NCI-H2227 treated with DMSO at 0.1 percent for 48 hours (cell line): ENCODE data around the gene KRT3.
"Not testable (repeated sequence)": the region's sequence is repeated elsewhere in the genome, so short reads cannot be mapped to it uniquely, and the experiment has no call there.

Experiments
- DNase-seq: peaks from one replicate; lab custom pipeline; 2025; lab: John Stamatoyannopoulos, UW

KRT3 gene

DNA sequence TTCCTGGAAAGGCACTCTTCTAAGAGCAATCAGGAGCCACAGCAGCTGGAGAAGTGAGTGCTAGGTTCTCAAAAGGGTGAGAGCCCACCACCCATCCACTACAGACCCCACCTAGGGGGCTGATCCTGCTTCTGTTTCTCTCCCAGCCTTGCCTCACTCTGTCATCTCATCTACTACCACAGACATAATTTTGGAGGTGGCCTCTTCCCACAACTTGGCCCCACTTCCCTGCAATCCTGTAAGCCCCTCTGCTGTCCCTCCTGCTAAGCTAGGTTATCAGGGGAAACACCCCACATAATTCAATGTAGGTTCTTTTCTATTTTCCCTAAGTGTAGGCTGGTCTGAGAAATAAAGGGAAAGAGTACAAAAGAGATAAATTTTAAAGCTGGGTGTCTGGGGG, 35.3 kb downstream of the KRT3 start:
- DNase-seq, result no peak

DNA sequence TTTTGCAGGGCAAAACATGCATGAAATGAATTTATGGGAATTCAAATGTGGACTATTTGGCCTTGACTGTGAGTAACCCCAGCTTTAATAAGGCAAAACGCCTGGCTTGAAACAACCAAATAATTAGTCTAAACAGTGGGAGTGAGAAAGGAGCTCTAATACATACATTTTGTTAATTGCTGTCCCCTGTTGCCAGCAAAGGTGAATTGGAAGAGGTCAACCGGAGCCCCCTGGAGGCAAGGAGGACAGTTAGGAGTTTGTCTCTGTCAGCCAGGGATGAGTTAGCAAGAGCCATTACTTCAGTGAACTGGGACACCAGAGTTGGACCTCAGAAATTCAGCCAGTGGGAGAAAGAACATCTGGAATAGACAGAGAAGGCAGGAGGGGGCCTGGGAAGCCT, 36.2 kb downstream of the KRT3 start:
- DNase-seq, result no peak

GRCh38 chr12:52759218-52759617, 36.7 kb downstream of the KRT3 start:
- no peak for DNase-seq

GRCh38 chr12:52757449-52758176, 38.3 kb downstream of the KRT3 start:
- no peak for DNase-seq

DNA sequence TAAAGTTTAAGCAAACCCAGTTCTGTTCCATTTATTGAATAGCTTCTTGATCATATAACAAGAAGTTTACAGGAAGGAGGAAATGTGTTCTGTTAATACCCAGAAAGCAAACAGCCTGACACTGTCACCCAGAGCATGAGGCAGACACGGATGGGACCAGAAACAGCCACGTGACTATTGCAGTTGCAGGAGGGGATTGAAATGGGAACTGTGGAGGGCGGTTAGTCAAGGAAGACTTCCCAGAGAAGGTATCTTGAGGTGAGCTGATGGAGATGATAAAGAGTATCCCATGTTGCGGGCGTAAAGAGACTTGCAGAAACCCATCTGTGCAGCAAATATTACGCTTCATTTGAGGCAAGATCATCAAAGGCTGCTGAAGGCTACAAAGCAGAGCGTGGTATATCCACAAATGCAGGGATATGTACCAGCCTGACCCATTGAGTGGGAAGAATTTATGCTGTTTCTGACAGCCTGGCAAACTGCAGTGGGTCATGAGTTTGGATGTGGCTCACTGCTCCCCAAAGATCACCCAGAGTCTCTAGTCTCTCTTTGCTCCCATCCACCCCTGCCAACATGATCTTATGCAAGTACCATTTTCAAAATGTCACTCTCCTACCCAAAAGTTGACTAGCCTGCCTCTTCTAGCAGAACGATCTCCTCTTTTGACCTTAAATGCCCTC, 39.5 kb downstream of the KRT3 start:
- DNase-seq, result no peak

DNA sequence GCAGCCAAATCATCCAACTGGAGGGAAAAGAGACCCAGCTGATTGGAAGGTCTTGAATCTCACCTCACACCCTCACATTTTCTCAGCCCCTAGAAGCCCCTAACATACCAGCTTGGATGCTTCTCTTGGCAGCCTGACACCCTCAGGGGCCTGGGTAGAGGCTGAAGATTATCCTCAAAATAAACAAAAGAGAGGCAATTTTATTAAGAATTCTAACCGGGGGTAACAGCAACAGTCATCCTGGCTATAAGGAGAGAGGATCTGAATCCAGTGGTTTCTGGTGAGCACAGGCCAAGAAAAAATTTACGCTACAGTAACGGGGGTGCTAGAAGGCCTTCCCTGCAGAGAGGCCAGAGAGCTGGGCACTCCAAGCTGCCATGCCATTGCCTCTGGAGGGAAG, 40.4 kb downstream of the KRT3 start:
- DNase-seq, result no peak

DNA sequence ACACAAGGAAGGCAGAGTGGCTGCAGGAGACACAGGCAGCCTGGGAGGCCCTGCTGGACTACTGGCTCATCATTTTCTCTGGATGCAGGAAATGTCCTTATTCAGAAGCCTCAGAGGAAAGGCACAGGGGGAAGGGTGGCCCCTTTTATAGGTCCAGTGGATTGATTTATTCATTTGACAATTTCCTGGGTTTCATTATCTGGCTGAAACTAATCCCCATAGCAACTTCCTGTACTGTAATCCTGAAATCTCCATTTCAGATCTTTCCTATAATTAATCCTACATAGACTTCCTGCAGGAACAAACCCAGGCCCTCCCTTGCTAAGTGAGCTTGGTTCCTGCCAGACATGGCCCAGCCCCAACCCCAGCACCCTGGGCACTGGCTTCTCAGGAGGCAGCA, 41.8 kb downstream of the KRT3 start:
- DNase-seq, result no peak

GRCh38 chr12:52753283-52753682, 42.6 kb downstream of the KRT3 start:
- DNase-seq, result no peak

GRCh38 chr12:52752516-52752915, 43.4 kb downstream of the KRT3 start:
- DNase-seq, result no peak

DNA sequence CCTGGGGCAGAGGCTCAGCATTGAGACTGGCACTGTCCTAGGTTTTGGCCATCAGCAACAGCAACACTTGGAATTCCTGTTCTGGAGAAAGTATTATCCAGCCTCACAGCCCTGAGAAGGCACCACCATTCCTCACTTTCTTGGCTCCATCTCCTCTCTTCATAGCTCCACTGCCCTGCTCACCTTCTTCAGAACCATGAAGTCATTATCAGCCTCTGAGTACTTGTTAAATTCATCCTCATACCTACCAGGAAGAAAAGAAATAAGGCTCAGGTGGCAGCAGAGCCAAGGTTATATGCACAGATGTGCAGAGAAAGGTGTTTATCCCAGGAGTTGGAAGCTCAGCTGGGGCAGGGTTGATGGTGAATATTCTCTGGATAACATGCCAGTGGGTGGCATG, 44.1 kb downstream of the KRT3 start:
- no peak for DNase-seq

DNA sequence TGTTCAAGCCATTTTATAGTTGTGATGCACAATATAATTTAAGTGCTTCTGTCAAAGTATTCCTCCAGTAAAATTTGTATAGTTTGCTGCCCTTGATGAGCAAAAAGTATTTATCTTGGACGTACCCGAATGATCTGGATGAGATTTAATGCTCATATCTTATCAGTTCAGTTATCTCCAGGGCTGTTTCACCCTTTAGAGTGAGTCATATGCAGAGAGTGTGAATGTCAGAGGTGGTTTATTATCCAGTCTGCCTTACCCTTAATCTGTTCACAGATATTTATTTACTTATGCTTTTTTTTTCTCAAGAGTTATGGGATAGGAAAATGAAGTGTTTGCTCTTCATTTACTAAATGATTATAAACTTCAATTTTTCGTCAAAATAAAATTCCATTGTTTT, 45.4 kb downstream of the KRT3 start:
- not testable (repeated sequence) for DNase-seq

DNA sequence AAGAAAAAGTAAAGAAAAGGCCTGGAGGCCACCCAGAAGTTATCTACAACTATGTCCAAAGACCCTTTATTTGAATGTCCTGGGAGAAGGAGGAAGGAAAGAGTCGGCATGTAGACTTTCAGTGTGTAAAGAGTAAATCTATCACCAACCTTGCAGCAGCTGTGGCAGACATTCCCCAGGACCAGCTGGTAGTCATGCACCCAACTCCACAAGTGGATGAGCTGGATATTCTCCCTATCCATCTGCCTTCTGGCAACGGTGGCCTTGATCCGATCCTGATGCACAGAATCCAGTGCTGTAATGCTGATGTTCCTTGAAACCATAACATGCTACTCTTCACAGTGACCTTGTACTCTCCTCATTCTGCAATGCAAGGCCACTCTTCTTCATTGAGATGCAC, 46.1 kb downstream of the KRT3 start:
- DNase-seq, result no peak

- DNase-seq, result no peak
Measured at GRCh38 chr12:52748578-52748977, 47.3 kb downstream of the KRT3 start.

DNA sequence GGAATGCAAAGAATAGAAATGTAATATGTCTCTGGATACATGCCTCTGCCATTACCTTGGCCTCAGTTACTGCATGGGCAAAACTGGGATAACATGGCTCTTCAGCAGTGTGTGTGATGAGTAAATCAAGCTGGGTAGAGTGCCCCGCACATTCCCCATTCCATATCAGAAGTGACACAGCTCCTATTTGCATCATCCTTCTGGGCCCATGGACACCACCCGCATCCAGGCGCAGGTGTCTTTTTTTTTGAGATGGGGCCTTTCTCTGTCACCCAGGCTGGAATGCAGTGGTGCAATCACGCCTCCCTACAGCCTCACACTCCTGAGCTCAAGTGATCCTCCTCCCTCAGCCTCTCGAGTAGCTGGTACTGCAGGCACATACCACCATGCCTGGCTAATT, 50.4 kb downstream of the KRT3 start:
- DNase-seq, result no peak

DNA sequence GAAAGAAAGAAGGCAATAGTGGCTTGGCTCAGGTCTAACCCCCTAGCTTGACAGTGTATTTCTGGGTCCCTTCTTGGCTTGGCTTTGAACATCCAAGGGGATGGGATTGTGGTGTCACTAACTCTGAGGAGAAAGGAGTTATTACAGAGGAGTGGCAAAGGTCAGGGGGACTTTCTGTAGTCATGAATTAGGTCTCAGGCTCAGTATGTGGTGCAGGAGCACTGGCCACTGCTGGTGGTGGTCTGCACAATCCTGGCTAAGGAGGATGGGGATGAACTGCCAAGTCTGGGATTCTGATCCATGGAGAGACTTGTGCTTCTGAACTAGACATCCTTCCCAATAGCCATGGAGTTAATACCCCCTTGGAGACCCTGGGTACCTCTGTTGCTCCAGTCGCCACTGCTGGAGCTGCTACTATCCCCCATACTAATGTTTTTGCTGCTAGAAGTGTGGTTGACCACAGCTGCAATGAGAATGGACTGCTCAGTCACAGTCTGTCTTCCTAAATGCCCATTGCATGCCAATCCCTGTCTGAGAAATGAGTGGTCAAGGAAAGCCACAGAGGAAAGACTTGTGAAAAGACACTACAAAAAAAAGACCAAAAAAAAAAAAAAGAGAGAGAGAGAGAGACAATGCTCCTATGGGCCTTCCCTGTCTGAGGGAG, 51.3 kb downstream of the KRT3 start:
- no peak for DNase-seq

DNA sequence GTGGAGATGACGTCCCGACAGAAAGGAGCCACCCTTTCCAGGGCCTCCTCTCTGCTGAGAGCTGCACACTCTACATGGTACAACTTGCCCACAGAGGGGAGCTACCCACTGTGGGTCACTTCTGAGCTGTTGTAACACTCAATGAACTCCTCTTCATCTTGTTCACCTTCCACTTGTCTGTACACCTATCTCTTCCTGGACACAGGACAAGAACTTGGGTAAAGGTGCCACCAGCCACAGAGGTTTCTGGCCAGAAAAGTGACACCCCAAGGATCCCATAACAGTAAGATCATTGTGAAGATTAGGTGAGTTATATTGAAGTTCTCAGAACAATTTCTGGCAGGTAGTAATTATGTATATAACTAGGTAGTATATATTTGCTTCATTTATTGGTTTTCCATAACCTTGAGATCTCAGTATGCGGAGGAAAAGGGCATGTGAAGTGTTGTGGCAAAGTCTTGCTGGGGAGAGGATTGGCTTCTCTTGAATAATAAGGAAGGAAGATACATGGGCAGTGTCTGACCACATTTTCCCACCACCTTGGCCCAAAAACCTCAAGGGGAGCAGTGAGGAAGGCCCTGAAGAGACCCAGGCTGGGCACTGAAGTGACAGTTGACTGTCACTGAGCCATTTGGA, 53.0 kb downstream of the KRT3 start:
- no peak for DNase-seq

DNA sequence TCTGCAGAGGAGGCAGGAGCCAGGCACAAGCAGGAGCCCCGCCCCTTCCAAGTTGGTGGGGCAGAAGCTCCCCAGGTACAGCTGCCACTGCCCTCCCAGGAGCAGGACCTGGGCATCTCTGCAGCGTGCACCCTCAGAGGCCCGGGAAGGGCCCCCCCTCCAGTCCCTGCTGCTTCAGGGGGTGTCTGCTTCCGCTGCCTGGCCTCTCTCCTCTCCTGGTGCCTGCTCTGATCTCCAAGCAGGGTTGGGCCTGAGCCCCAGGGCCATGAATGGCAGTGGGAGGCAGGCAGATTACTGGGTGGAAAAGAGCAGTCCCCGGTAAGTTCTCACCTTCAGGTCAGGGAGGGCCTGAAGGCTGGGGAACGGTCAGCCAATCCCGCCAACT, 53.7 kb downstream of the KRT3 start:
- DNase-seq, result no peak

DNA sequence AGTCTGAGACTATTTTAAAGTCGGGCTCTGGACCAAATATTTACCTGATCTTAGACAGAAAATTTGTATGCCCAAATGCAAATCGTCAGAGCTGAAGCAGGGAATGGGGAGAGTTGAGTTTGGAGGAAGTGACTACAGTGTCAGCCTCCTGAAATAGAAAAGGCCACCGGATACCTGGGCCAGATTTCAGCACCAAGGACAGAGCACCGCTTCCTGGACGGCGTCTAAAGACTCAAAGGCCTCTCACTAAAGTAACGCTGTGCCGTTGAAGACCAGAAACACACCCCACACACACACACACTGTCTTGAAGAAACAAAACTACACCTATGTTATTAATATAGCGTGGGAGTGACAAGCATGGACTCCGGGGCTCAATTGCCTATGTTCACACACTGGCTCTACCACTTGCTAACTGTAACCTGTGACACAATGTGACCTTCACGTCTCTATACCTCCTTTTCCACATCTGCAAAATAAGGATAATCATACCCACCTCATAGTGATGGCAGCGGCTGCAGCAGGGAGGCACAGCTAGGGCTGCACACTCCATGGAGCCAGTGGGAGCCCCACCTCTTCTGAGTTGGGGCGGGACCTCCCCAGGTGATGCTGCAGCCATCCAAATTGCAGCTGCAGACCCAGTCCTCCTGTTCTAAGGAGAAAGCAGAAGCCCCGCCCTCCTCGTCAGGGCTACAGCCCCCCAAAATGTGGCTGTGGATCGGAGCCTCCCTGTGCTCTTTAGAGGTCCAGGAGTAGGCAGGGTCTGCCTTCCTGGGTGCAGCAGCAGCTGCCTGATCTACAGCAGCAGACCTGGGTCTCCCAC, 54.3 kb downstream of the KRT3 start:
- no peak for DNase-seq

GRCh38 chr12:52740584-52740983, 55.3 kb downstream of the KRT3 start:
- DNase-seq, result no peak

GRCh38 chr12:52739963-52740362, 56.0 kb downstream of the KRT3 start:
- DNase-seq, result no peak
